Left lung (tissue), 10 donors: ENCODE measurements around the gene ANKRD33B. TPM values are rescaled to one million over a fixed set of nuclear protein-coding genes. Genes with fewer than 3 reads are reported as not detected.

Experiments
- ATAC-seq: fragments of 200-7000 bp; cut with Tn5 transposase; one replicate; pipeline ENCODE4 v1.9.1; 2020; ENCODE audit warnings: moderate library complexity
- DNase-seq, 4 donors: peaks; one replicate each; pipeline ENCODE4 v3.0.0-alpha.2; 2013 to 2020
- H3K27ac ChIP-seq, 2 donors: fragments of 200-600 bp; sonication (generic) in 1 of 2; one replicate each; pipeline versions ENCODE4 v1.5.0 to v1.8.0; 2020 to 2021
- H3K27me3 ChIP-seq, 2 donors: fragments of 200-600 bp; sonication (generic) in 1 of 2; one replicate each; pipeline versions ENCODE4 v1.5.0 to v1.8.0; 2020 to 2021
- H3K36me3 ChIP-seq, 2 donors: fragments of 200-600 bp; sonication (generic) in 1 of 2; one replicate each; pipeline versions ENCODE4 v1.5.0 to v1.8.0; 2020 to 2021
- H3K4me1 ChIP-seq, 2 donors: fragments of 200-600 bp; one replicate each; pipeline ENCODE4 v1.8.0; 2021
- H3K4me3 ChIP-seq, 2 donors: fragments of 200-600 bp; sonication (generic) in 1 of 2; one replicate each; pipeline versions ENCODE4 v1.5.0 to v1.8.0; 2020 to 2021; ENCODE audit warnings: mild to moderate bottlenecking in 1 of 2
- H3K9me3 ChIP-seq, 2 donors: fragments of 200-600 bp; sonication (generic) in 1 of 2; one replicate each; pipeline versions ENCODE4 v1.5.0 to v1.8.0; 2020 to 2021
- intact Hi-C, 2 donors: fragments of 100-400 bp; cut with DNase I; formaldehyde crosslinking; loops; one replicate each; pipeline versions ENCODE4 v1.11.2 to v1.14.2; 2022
- polyA plus RNA-seq, 6 donors: library from polyadenylated mRNA; unstranded; fragments of 120-200 nt; gene quantifications; one replicate each; pipeline ENCODE4 v1.2.1, GENCODE V29; 2013; ENCODE audit not compliant: insufficient read length in 6 of 6
- total RNA-seq, 2 donors: library from RNA; stranded (reverse); fragmentation: NEBNext Ultra II Directional; extraction: Animal tissue kit (Norgen Biotek cat#: 25700); gene quantifications; one replicate each; pipeline ENCODE4 v1.2.1, GENCODE V29; 2021
- TF ChIP-seq, protein P1 (sequence below), 2 donors: fragments of 200-600 bp; sonication (generic) in 1 of 2; IDR thresholded peaks; one replicate each; pipeline versions ENCODE4 v1.5.0 to v1.8.0; 2021; ENCODE audit warnings: antibody characterized with exemption in 2 of 2
- donor health status: DM: no; HTN: yes; CAD: no.
- donor health status: DM: no; HTN: no; CAD: no.

ANKRD33B gene
- total and polyA plus RNA-seq, 8 donors, result 0.53 to 6.3 (median 0.69) TPM

DNA sequence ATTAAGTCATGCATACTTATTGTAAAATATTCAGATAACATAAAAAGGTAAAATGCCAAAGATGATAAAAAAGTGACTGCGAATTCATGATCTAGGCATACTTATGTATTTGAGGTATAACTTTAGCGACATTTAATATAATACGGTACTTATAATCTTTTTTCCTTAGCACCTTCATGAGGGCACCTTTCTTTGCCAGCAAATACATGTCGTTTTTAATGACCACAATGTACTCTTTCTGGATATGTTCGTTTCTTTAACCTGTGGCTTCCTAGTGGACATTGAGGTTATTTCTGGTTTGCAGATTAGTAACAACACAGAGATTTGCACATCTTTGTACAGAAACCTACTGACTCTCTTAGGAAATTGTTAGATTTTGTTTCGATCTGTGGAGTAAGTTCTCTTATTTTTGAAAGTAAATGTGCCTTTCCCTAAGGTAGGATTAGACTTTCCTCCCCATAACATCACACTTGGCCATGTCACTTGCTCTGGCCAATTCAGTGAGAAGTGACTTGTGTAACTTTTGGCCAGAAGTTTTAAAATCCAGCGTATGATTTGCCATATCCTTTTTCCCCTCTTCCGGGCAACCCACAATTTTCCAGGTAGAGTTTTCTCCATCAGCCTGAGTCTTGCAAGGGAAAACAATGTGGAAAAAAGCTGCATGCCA is 24.4 kb downstream of the ANKRD33B start:
- Histone ChIP-seq H3K27me3 (no peaks in the 10 kb centered on the region), H3K4me1 (peaks cover 0 to 11% of the 10 kb centered on the region in 2 donors), H3K9me3 (no peaks in the 10 kb centered on the region), H3K36me3 (no peaks in the 10 kb centered on the region), H3K27ac (peak overlapping the region in 1 of 2 donors; percentile 41), H3K4me3 (no peak overlapping the region)
- ATAC-seq (no peak), DNase-seq (no peak)
- TF ChIP-seq, protein P1, sequence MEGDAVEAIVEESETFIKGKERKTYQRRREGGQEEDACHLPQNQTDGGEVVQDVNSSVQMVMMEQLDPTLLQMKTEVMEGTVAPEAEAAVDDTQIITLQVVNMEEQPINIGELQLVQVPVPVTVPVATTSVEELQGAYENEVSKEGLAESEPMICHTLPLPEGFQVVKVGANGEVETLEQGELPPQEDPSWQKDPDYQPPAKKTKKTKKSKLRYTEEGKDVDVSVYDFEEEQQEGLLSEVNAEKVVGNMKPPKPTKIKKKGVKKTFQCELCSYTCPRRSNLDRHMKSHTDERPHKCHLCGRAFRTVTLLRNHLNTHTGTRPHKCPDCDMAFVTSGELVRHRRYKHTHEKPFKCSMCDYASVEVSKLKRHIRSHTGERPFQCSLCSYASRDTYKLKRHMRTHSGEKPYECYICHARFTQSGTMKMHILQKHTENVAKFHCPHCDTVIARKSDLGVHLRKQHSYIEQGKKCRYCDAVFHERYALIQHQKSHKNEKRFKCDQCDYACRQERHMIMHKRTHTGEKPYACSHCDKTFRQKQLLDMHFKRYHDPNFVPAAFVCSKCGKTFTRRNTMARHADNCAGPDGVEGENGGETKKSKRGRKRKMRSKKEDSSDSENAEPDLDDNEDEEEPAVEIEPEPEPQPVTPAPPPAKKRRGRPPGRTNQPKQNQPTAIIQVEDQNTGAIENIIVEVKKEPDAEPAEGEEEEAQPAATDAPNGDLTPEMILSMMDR (IDR thresholded peaks at IDR 0.05), result no peak
- intact Hi-C loops, result no loop called here

DNA sequence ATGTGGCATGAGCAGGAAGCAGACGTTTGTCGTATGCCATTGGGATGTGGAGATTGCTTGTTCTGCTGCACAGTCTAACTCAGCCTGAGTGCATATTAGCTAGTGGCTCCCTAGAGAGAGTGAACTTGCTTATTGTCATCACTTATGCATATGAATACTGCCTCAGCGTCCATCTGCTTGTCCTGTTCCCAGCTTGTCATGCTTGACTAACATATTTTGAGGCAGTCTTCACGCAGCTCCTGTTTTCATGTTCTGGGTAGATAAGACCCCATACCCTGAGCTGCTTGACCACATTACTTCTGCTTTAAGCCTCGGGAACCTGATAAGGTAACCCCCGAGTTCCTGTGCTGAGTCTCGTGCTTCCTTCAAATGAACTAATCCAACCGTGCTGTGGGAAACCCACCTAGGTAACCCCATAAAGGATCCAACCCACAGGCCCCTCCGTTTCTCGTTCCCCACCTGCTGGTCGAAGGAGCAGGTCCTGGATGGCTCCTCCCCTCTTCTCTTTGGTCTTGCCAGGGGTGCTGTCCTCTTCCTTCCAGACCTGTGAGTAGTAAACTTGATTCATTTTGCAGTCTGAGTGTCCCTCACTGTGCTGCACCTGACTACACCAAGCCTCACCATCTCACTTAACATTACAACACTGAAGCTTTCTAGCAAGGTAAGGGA is 25.0 kb downstream of the ANKRD33B start:
- Histone ChIP-seq H3K36me3 (no peaks in the 10 kb centered on the region), H3K4me3 (no peak overlapping the region), H3K4me1 (peaks cover 0 to 11% of the 10 kb centered on the region in 2 donors), H3K27me3 (no peaks in the 10 kb centered on the region), H3K9me3 (no peaks in the 10 kb centered on the region), H3K27ac (no peak overlapping the region)
- DNase-seq (no peak), ATAC-seq (no peak)
- intact Hi-C loops, result no loop called here
- TF ChIP-seq, protein P1 (IDR thresholded peaks at IDR 0.05), result no peak

DNA sequence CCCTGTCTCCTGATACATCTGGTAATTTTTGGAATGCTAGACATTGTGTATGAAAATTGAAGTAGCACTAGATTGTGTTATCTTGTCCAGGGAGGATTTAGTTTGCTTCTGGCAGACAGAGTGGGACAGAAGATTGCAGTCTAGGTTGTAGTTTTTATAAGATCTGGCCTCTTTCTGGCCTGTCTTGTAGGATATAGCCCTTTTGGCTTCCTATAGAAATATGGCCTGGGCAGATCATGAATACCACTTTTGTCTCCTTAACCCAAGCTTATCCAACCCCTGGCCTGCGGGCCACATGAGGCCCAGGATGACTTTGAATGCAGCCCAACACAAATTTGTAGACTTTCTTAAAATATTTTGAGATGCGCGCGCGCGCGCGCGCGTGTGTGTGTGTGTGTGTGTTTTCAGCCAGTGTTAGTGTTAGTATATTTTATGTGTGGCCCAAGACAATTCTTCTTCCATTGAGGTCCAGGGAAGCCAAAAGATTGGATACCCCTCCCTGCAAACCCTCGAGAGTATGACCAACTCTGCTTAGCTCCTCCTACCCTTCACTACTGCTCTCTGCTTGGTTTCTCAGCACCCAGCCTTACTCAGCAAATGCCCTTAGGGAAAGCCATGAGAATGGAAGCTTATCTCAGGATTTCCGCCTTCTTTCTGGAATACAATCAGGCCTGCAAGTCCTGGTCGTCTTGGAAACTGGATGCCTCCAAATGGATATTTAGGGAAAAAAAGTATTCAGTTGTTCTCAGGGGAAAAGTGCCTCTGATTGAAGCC is 26.5 kb downstream of the ANKRD33B start:
- ATAC-seq (peak; percentile 32), DNase-seq (no peak)
- Histone ChIP-seq H3K36me3 (no peaks in the 10 kb centered on the region), H3K4me1 (peaks cover 0 to 10% of the 10 kb centered on the region in 2 donors), H3K27ac (no peak overlapping the region), H3K27me3 (no peaks in the 10 kb centered on the region), H3K4me3 (no peak overlapping the region), H3K9me3 (no peaks in the 10 kb centered on the region)
- TF ChIP-seq, protein P1 (IDR thresholded peaks at IDR 0.05), result no peak
- intact Hi-C loops, result no loop called here

DNA sequence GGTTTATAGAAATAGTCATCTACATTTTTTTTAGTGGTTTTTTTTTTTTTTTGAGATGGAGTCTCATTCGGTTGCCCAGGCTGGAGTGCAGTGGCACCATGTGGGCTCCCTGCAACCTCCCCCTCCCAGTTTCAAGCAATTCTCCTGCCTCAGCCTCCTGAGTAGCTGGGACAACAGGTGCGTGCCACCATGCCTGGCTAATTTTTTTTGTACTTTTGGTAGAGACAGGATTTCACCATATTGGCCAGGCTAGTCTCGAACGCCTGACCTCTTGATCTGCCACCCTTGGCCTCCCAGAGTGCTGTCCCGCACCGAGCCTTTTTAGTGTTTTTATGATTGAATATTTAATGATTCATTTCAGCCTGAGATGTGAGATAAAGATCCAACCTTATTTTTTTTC is 27.3 kb downstream of the ANKRD33B start:
- H3K9me3 ChIP-seq, result no peaks in the 10 kb centered on the region
- H3K4me3 ChIP-seq, result no peak overlapping the region
- intact Hi-C loops, result no loop called here
- no peak overlapping the region for H3K27ac ChIP-seq
- TF ChIP-seq, protein P1 (IDR thresholded peaks at IDR 0.05), result no peak
- ATAC-seq (no peak), DNase-seq (no peak)
- H3K4me1 ChIP-seq, result peaks cover 2 to 18% of the 10 kb centered on the region in 2 donors
- H3K27me3 ChIP-seq, result no peaks in the 10 kb centered on the region
- no peaks in the 10 kb centered on the region for H3K36me3 ChIP-seq

DNA sequence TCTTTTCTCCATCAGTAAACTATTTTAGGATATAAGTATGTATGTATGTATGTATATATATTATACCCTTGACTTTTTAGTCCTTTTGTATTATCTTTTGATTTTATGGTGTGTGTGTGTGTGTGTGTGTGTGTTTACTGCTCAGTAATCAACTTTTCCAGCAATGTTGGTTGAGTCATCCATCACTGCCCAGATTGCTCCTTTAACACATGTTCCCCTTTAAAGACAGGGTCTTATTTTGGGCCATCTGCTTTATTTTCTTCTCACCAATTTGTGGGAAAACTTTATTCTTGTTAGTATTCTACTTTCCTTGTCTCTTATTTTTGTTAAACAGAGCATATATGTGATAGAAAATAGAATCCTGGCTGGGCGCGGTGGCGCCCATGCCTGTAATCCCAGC is 28.1 kb downstream of the ANKRD33B start:
- Histone ChIP-seq H3K36me3 (no peaks in the 10 kb centered on the region), H3K9me3 (no peaks in the 10 kb centered on the region), H3K4me1 (peaks cover 3 to 22% of the 10 kb centered on the region in 2 donors), H3K4me3 (no peak overlapping the region), H3K27me3 (no peaks in the 10 kb centered on the region), H3K27ac (no peak overlapping the region)
- TF ChIP-seq, protein P1 (IDR thresholded peaks at IDR 0.05), result no peak
- DNase-seq (no peak), ATAC-seq (no peak)
- intact Hi-C loops, result no loop called here
